ENCODE results near the gene FCHSD1. TPM values are rescaled to one million over a fixed set of nuclear protein-coding genes. Genes with fewer than 3 reads are reported as not detected.

Gene FCHSD1
- total RNA-seq, 1 donor from 2014 or later, result 40.6 TPM

GRCh38 chr5:141623186-141623585 is 28.0 kb downstream of the FCHSD1 start:
- no peak overlapping the region for H3K27ac Mint-ChIP-seq (ENCODE audit: unreplicated experiment)
- peaks cover 6% of the 10 kb centered on the region for H3K4me1 Mint-ChIP-seq (ENCODE audit: low read depth, unreplicated experiment)
- Histone ChIP-seq H3K9me3 (ENCODE audit: insufficient read depth, low read depth, low read length) (no peaks in the 10 kb centered on the region), H3K4me2 (ENCODE audit: low read length) (no peak overlapping the region), H4K20me1 (ENCODE audit: insufficient read depth, low read length) (peaks cover 10% of the 10 kb centered on the region), H3K9ac (ENCODE audit: low read length) (no peak overlapping the region), H3K4me3 (ENCODE audit: insufficient read depth, low read depth, low read length) (no peak overlapping the region), H3K4me1 (ENCODE audit: insufficient read depth, low read length) (no peaks in the 10 kb centered on the region), H3K79me2 (ENCODE audit: insufficient read depth, low read length) (peaks cover 5% of the 10 kb centered on the region), H2AFZ (ENCODE audit: low read depth, low read length) (no peak overlapping the region), H3K27me3 (ENCODE audit: insufficient read depth, low read length) (no peaks in the 10 kb centered on the region), H3K27ac (ENCODE audit: low read depth, low read length) (no peak overlapping the region), H3K36me3 (ENCODE audit: insufficient read depth, low read length) (peaks cover 27% of the 10 kb centered on the region)
- no peak for DNase-seq (ENCODE audit: low read depth)
- H3K36me3 Mint-ChIP-seq (ENCODE audit: low read depth, unreplicated experiment), result peaks cover 13% of the 10 kb centered on the region
- TF ChIP-seq CTCF (IDR thresholded peaks at IDR 0.05; ENCODE audit: insufficient read depth, low read depth, low read length) (no peak), EZH2 (IDR thresholded peaks at IDR 0.05; ENCODE audit: insufficient read depth, low read length) (no peak)
- H3K9me3 Mint-ChIP-seq (ENCODE audit: unreplicated experiment), result no peaks in the 10 kb centered on the region
- H3K4me3 Mint-ChIP-seq (ENCODE audit: unreplicated experiment), result no peak overlapping the region
- H3K27me3 Mint-ChIP-seq (ENCODE audit: low read depth, unreplicated experiment), result no peaks in the 10 kb centered on the region
- FAIRE-seq, result no peak

GRCh38 chr5:141618804-141619554 is 32.2 kb downstream of the FCHSD1 start, which contains the start of gene DIAPH1:
Gene DIAPH1 (minus strand): TSS chr5:141619000. CDS start chr5:141618914, 86 bp downstream.
- peak; percentile 90 for DNase-seq (ENCODE audit: low read depth)
- Mint-ChIP-seq H3K9me3 (ENCODE audit: unreplicated experiment) (no peaks in the 10 kb centered on the region), H3K27ac (ENCODE audit: unreplicated experiment) (peak within 1 kb of the TSS; percentile 73), H3K36me3 (ENCODE audit: low read depth, unreplicated experiment) (peaks cover 3% of the 10 kb centered on the region), H3K27me3 (ENCODE audit: low read depth, unreplicated experiment) (no peaks in the 10 kb centered on the region), H3K4me1 (ENCODE audit: low read depth, unreplicated experiment) (peaks cover 15% of the 10 kb centered on the region), H3K4me3 (ENCODE audit: unreplicated experiment) (peak within 1 kb of the TSS; percentile 93)
- peak within 1 kb of the TSS; percentile 46 for H2AFZ ChIP-seq (ENCODE audit: low read depth, low read length)
- peak within 1 kb of the TSS; percentile 51 for H3K27ac ChIP-seq (ENCODE audit: low read depth, low read length)
- peak within 1 kb of the TSS; percentile 62 for H3K4me3 ChIP-seq (ENCODE audit: insufficient read depth, low read depth, low read length)
- no peak for FAIRE-seq
- peaks cover 26% of the 10 kb centered on the region for H4K20me1 ChIP-seq (ENCODE audit: insufficient read depth, low read length)
- H3K27me3 ChIP-seq (ENCODE audit: insufficient read depth, low read length), result no peaks in the 10 kb centered on the region
- peak; percentile 86 for TF ChIP-seq CTCF (IDR thresholded peaks at IDR 0.05; ENCODE audit: insufficient read depth, low read depth, low read length)
- TF ChIP-seq EZH2 (IDR thresholded peaks at IDR 0.05; ENCODE audit: insufficient read depth, low read length), result no peak
- peak within 1 kb of the TSS; percentile 88 for H3K9ac ChIP-seq (ENCODE audit: low read length)
- peaks cover 11% of the 10 kb centered on the region for H3K4me1 ChIP-seq (ENCODE audit: insufficient read depth, low read length)
- peaks cover 11% of the 10 kb centered on the region for H3K36me3 ChIP-seq (ENCODE audit: insufficient read depth, low read length)
- H3K79me2 ChIP-seq (ENCODE audit: insufficient read depth, low read length), result peaks cover 44% of the 10 kb centered on the region
- H3K9me3 ChIP-seq (ENCODE audit: insufficient read depth, low read depth, low read length), result no peaks in the 10 kb centered on the region
- H3K4me2 ChIP-seq (ENCODE audit: low read length), result peak within 1 kb of the TSS; percentile 86
